Neural progenitor cell (in vitro differentiated cells): ENCODE results near the gene MN1.

Experiments used
- CTCF ChIP-seq: fragments of 200-600 bp; sonication (generic); IDR thresholded peaks from 2 replicates; pipeline ENCODE4 v1.5.1; 2017; ENCODE audit warnings: antibody characterized with exemption, mild to moderate bottlenecking
- EZH2 ChIP-seq: fragments of 200-600 bp; sonication (generic); IDR thresholded peaks from 2 replicates; pipeline ENCODE4 v1.6.1; 2017; ENCODE audit warnings: antibody characterized with exemption, mild to moderate bottlenecking, moderate library complexity
- EZH2phosphoT487 ChIP-seq: fragments of 200-600 bp; sonication (generic); IDR thresholded peaks from 2 replicates; pipeline ENCODE4 v1.6.1; 2017; ENCODE audit warnings: antibody characterized with exemption

GRCh38 chr22:27756212-27756660 is 45.3 kb downstream of the MN1 start:
- TF ChIP-seq CTCF (no peak), EZH2phosphoT487 (no peak), EZH2 (no peak)
